Measurements from ENCODE around the gene RSAD1.

RSAD1 gene

GRCh38 chr17:50458270-50458669 lies 20.4 kb upstream of the RSAD1 start:
- DNase-seq (ENCODE audit: low spot score): no peak

- DNase-seq (ENCODE audit: low spot score): no peak
These were observed 19.7 kb upstream of the RSAD1 start for GRCh38 chr17:50458701-50459676.

- no peak for DNase-seq (ENCODE audit: low spot score)
These were observed 18.9 kb upstream of the RSAD1 start for GRCh38 chr17:50459756-50460155.

GRCh38 chr17:50460831-50461526 lies 17.7 kb upstream of the RSAD1 start:
- no peak for DNase-seq (ENCODE audit: low spot score)

GRCh38 chr17:50461550-50462132 lies 17.0 kb upstream of the RSAD1 start:
- DNase-seq (ENCODE audit: low spot score): no peak

- no peak for DNase-seq (ENCODE audit: low spot score)
These were observed 16.2 kb upstream of the RSAD1 start for GRCh38 chr17:50462446-50462845.

GRCh38 chr17:50464121-50464520 lies 14.5 kb upstream of the RSAD1 start:
- no peak for DNase-seq (ENCODE audit: low spot score)

- no peak for DNase-seq (ENCODE audit: low spot score)
These were observed 13.9 kb upstream of the RSAD1 start for GRCh38 chr17:50464736-50465135.

- DNase-seq (ENCODE audit: low spot score): no peak
These were observed 13.5 kb upstream of the RSAD1 start for GRCh38 chr17:50465171-50465570.

- DNase-seq (ENCODE audit: low spot score): no peak
These were observed 13.0 kb upstream of the RSAD1 start for GRCh38 chr17:50465635-50466034.

- DNase-seq (ENCODE audit: low spot score): no peak
These were observed 12.1 kb upstream of the RSAD1 start for GRCh38 chr17:50466371-50467113.

GRCh38 chr17:50467114-50467854 lies 11.4 kb upstream of the RSAD1 start:
- DNase-seq (ENCODE audit: low spot score): no peak

- no peak for DNase-seq (ENCODE audit: low spot score)
These were observed 10.8 kb upstream of the RSAD1 start for GRCh38 chr17:50467855-50468303.

GRCh38 chr17:50468304-50469207 lies 10.1 kb upstream of the RSAD1 start, which contains the start of gene CHAD:
Gene CHAD, minus strand, starts transcription at chr17:50468880. Its CDS starts 67 bp downstream, at chr17:50468813.
- DNase-seq (ENCODE audit: low spot score): peak; percentile 76

GRCh38 chr17:50469208-50469605 lies 9.5 kb upstream of the RSAD1 start:
- DNase-seq (ENCODE audit: low spot score): peak; percentile 52

- DNase-seq (ENCODE audit: low spot score): no peak
These were observed 8.9 kb upstream of the RSAD1 start for GRCh38 chr17:50469671-50470305.

- DNase-seq (ENCODE audit: low spot score): no peak
These were observed 8.2 kb upstream of the RSAD1 start for GRCh38 chr17:50470426-50470825.

- DNase-seq (ENCODE audit: low spot score): no peak
These were observed 7.4 kb upstream of the RSAD1 start for GRCh38 chr17:50471009-50471905.

- DNase-seq (ENCODE audit: low spot score): no peak
These were observed 6.4 kb upstream of the RSAD1 start for GRCh38 chr17:50472286-50472685.

Data from iPS-NIHi11 (cell line).